Choroid plexus epithelial cell (primary cell): ENCODE results near the gene APC.

Experiments used
- DNase-seq: peaks from one replicate; pipeline ENCODE4 v3.0.0-alpha.2; 2010; ENCODE audit warnings: low read depth
- H3K4me3 ChIP-seq: 2 replicates; pipeline ENCODE4 v1.5.1; 2011; ENCODE audit warnings: low read depth, mild to moderate bottlenecking, control low read depth, low read length, moderate library complexity
- TF ChIP-seq, protein P1 (sequence below): conservative IDR thresholded peaks from 2 replicates; pipeline ENCODE4 v1.5.1; 2011; ENCODE audit warnings: low read depth, mild to moderate bottlenecking, control low read depth, inconsistent platforms, low read length, moderate library complexity

Gene APC

DNA sequence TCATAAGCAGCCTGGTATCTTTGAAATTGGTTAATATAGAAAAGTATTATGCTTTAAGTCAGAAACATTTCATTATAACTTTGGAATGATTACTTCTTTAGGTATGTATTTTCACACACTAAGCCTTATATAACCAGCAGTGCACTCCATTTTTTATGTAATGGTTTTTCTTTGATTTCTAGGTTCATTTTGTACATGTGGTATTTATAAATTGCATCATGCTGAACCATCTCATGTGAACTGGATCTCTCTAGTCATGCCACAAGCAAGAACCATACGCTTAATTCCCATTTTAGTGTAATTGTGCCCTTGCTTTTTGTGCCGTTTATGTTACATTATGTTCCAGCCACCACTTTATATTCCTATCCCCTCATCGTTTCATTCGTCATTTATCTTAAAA, 84.8 kb downstream of the APC start:
- no peak for DNase-seq
- TF ChIP-seq, protein P1, sequence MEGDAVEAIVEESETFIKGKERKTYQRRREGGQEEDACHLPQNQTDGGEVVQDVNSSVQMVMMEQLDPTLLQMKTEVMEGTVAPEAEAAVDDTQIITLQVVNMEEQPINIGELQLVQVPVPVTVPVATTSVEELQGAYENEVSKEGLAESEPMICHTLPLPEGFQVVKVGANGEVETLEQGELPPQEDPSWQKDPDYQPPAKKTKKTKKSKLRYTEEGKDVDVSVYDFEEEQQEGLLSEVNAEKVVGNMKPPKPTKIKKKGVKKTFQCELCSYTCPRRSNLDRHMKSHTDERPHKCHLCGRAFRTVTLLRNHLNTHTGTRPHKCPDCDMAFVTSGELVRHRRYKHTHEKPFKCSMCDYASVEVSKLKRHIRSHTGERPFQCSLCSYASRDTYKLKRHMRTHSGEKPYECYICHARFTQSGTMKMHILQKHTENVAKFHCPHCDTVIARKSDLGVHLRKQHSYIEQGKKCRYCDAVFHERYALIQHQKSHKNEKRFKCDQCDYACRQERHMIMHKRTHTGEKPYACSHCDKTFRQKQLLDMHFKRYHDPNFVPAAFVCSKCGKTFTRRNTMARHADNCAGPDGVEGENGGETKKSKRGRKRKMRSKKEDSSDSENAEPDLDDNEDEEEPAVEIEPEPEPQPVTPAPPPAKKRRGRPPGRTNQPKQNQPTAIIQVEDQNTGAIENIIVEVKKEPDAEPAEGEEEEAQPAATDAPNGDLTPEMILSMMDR: no peak
- no peak overlapping the region for H3K4me3 ChIP-seq

DNA sequence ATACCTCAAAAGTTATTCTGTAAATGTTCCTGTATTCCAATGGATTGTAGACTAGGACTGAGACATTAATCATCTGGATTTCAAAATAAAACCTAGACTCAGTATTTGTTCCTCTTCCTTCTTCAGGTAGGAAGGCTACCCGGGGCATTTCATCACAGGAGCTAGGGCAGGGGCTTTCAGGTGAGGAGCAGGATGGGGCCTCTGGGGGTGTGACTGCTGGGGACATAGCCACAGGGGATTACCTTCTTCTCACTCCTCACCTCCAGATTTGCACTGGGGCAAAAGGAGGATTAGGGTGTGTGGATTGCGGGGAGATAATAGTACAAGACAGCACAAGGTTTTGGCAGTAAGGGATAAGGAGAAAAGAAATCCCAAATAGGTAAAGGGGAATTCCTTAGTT, 85.5 kb downstream of the APC start:
- DNase-seq: no peak

DNA sequence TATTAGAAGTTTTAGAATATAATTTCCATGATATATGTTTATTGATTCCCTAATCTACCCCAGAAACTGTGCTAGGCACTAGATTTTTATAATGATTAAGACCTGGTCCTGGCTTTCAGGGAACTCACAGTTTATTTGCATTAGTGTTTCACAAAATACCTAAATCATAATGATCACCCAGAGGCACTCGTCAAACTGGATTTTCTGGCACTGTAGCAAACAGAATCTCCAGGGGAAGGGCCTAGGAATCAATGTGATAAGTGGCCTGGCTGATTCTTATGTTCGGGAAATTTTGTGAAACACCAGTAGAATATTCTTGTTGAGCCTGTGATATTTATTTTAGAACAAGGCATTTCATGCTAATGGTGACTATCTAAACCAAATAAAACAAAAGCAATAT, 86.0 kb downstream of the APC start:
- no peak for DNase-seq
- H3K4me3 ChIP-seq: no peak overlapping the region
- TF ChIP-seq, protein P1: no peak

More for the DNA sequence above, 85.5 kb downstream of the APC start:
- TF ChIP-seq, protein P1: no peak
- H3K4me3 ChIP-seq: no peak overlapping the region

- TF ChIP-seq, protein P1: no peak
- no peak overlapping the region for H3K4me3 ChIP-seq
- DNase-seq: no peak
These were observed 86.5 kb downstream of the APC start for GRCh38 chr5:112824197-112824596.

DNA sequence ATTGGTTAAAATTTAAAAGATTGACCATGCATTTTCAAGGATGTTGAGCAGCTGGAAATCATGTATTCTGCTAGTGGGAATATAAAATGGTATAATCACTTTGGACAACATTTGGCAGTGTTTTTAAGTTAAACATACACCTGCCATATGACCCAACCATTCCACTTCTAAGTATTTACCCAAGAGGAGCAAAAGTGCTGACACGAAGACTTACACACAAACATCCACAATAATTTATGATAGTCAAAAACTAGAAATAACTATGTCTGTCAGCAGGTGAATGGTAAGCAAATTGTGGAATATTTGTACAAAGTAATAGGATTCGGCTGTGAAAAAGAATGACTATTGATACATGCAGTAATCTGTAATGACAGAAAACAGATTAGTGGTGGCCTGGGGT, 92.7 kb downstream of the APC start:
- H3K4me3 ChIP-seq: no peak overlapping the region
- no peak for DNase-seq
- TF ChIP-seq, protein P1: no peak

DNA sequence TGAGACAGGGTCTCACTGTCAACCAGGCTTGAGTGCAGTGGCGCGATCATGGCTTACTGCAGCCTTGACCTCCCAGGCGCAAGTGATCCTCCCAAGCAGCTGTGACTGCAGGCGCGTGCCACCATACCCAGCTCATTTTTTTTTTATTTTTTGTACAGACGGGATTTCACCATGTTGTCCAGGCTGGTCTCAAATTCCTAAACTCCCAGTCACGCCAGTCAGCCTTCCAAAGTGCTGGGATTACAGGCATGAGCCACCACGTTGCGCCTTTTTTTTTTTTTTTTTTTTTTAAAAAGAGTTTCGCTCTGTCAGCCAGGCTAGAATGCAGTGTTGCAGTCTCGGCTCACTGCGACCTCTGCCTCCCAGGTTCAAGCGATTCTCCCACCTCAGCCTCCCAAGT, 96.3 kb downstream of the APC start:
- H3K4me3 ChIP-seq: no peak overlapping the region
- TF ChIP-seq, protein P1: no peak
- no peak for DNase-seq

DNA sequence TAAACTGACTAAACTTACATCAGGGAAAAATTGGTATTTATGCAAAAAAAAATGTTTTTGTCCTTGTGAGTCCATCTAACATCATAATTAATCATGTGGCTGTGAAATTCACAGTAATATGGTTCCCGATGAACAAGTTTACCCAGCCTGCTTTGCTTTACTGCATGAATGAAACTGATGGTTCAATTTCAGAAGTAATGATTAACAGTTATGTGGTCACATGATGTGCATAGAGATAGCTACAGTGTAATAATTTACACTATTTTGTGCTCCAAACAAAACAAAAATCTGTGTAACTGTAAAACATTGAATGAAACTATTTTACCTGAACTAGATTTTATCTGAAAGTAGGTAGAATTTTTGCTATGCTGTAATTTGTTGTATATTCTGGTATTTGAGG, 106.8 kb downstream of the APC start:
- no peak for DNase-seq
- TF ChIP-seq, protein P1: no peak
- no peak overlapping the region for H3K4me3 ChIP-seq
